ENCODE data around the gene NVL. TPM values are rescaled to one million over a fixed set of nuclear protein-coding genes. Genes with fewer than 3 reads are reported as not detected.
A peak's percentile ranks its signal among the peaks of the same experiment; 100 is the strongest.

NVL gene
- total and polyA plus RNA-seq, 2 of the 8 experiments (the other 6 are each of a cell fraction or from before 2014, with no cell fraction given), result 22.7 to 45.8 TPM

DNA sequence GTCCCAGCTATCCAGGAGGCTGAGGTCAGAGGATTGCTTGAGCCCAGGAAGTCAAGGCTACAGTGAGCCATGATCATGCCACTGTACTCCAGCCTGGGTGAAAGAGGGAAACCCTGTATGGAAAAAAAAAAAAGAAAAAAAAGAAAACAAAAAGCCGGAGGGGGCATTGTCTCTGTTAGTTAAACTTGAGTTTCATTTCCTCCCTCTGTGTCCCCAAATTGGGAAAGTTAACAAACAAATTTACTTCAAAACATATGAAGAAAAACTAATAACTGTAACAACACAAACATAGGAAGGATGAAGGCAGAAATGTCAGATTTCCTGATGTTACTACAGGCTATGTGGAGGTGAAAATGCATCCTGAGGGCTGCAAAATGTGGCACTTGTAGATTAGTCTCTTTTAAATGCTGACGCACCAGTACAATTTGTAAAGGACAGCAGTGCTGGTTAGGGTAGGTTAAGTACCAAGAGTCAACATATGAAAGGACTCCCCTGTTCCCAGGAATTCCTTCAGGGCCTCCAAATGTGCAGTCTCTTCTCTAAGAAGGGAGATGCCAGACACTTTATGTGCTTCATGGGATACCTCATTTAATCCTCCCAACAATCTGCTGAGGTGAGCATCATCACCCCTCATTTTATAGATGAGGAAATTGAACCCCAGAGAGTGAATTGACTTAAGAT is 94.0 kb downstream of the NVL start (continued):
- no peak for TF ChIP-seq RBBP5 (IDR thresholded peaks at IDR 0.05; ENCODE audit: borderline replicate concordance, low read depth, low read length)
- TF ChIP-seq, protein P1, sequence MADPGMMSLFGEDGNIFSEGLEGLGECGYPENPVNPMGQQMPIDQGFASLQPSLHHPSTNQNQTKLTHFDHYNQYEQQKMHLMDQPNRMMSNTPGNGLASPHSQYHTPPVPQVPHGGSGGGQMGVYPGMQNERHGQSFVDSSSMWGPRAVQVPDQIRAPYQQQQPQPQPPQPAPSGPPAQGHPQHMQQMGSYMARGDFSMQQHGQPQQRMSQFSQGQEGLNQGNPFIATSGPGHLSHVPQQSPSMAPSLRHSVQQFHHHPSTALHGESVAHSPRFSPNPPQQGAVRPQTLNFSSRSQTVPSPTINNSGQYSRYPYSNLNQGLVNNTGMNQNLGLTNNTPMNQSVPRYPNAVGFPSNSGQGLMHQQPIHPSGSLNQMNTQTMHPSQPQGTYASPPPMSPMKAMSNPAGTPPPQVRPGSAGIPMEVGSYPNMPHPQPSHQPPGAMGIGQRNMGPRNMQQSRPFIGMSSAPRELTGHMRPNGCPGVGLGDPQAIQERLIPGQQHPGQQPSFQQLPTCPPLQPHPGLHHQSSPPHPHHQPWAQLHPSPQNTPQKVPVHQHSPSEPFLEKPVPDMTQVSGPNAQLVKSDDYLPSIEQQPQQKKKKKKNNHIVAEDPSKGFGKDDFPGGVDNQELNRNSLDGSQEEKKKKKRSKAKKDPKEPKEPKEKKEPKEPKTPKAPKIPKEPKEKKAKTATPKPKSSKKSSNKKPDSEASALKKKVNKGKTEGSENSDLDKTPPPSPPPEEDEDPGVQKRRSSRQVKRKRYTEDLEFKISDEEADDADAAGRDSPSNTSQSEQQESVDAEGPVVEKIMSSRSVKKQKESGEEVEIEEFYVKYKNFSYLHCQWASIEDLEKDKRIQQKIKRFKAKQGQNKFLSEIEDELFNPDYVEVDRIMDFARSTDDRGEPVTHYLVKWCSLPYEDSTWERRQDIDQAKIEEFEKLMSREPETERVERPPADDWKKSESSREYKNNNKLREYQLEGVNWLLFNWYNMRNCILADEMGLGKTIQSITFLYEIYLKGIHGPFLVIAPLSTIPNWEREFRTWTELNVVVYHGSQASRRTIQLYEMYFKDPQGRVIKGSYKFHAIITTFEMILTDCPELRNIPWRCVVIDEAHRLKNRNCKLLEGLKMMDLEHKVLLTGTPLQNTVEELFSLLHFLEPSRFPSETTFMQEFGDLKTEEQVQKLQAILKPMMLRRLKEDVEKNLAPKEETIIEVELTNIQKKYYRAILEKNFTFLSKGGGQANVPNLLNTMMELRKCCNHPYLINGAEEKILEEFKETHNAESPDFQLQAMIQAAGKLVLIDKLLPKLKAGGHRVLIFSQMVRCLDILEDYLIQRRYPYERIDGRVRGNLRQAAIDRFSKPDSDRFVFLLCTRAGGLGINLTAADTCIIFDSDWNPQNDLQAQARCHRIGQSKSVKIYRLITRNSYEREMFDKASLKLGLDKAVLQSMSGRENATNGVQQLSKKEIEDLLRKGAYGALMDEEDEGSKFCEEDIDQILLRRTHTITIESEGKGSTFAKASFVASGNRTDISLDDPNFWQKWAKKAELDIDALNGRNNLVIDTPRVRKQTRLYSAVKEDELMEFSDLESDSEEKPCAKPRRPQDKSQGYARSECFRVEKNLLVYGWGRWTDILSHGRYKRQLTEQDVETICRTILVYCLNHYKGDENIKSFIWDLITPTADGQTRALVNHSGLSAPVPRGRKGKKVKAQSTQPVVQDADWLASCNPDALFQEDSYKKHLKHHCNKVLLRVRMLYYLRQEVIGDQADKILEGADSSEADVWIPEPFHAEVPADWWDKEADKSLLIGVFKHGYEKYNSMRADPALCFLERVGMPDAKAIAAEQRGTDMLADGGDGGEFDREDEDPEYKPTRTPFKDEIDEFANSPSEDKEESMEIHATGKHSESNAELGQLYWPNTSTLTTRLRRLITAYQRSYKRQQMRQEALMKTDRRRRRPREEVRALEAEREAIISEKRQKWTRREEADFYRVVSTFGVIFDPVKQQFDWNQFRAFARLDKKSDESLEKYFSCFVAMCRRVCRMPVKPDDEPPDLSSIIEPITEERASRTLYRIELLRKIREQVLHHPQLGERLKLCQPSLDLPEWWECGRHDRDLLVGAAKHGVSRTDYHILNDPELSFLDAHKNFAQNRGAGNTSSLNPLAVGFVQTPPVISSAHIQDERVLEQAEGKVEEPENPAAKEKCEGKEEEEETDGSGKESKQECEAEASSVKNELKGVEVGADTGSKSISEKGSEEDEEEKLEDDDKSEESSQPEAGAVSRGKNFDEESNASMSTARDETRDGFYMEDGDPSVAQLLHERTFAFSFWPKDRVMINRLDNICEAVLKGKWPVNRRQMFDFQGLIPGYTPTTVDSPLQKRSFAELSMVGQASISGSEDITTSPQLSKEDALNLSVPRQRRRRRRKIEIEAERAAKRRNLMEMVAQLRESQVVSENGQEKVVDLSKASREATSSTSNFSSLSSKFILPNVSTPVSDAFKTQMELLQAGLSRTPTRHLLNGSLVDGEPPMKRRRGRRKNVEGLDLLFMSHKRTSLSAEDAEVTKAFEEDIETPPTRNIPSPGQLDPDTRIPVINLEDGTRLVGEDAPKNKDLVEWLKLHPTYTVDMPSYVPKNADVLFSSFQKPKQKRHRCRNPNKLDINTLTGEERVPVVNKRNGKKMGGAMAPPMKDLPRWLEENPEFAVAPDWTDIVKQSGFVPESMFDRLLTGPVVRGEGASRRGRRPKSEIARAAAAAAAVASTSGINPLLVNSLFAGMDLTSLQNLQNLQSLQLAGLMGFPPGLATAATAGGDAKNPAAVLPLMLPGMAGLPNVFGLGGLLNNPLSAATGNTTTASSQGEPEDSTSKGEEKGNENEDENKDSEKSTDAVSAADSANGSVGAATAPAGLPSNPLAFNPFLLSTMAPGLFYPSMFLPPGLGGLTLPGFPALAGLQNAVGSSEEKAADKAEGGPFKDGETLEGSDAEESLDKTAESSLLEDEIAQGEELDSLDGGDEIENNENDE (IDR thresholded peaks at IDR 0.05; ENCODE audit: insufficient replicate concordance, low read length), result peak; percentile 85
- no peak for TF ChIP-seq CREB1 (IDR thresholded peaks at IDR 0.05)
- no peak; a peak in 1 of 4 replicates for TF ChIP-seq RAD21 (IDR thresholded peaks at IDR 0.05 in 1 of 2, conservative IDR thresholded peaks at IDR 0.05 in 1 of 2; ENCODE audit: low read depth in 2 of 2, low read length in 2 of 2)

Data from H1 (cell line).